GM19351 (cell line): ENCODE data around the gene UTP14A.

ENCODE experiments used
- ATAC-seq: cut with Tn5 transposase; IDR thresholded peaks from one replicate; pipeline ENCODE4 v1.9.1; 2021; ENCODE audit warnings: mild to moderate bottlenecking, moderate library complexity; ENCODE audit not compliant: unreplicated experiment

UTP14A gene

DNA sequence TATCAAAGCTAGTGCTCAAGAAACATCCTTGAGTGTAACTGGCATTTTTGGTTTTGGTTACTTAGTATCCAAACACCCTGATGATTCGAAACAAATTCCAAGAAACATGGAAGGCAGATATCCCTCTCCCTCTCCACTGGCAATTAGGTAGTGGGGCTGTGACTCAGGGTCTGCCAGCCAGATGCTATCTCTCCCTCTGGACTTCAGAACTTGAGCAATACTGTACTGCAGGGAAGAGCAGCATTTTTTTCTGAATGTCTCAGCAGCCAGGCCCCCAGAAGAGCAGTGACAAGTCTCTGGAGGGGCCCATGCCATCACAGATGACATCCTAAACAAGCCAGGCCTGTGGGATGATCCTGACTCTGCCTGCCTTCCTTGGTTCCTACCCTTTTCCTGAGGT lies 39.2 kb downstream of the UTP14A start:
- no peak for ATAC-seq

DNA sequence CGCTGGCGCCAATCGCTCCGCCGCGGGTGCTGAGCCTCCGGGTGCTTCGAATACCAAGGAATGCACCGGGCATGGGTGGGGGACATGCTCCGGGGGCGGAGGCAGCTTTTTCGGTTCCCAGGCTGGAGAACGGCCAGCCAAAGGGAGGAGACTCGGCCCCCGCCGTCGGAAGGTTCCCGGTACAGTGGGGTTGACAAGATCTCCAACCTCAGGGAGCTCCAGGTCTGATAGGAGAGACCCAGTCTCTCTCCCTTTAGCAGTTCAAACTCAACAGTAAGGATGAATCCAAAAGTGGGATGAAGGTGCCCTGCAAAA lies 47.3 kb downstream of the UTP14A start:
- ATAC-seq: no peak

DNA sequence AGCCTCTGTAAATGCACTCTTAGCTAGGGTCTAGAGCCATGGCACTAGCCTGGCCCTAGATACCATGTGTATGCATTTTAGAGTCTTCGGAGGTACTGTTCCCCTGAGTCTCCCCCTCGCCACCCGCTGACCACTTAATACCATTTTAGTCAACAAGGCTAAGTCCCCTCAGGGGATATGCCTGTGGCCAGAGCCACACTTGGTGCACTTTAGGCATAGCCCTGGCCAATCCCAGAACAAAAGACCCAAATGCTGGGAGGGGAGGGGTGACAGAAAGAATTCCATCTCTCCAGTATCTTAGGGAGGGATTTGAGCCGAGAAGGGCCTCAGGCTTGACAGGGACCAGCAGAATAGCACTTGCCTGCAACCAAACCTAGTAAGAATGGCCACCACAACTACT lies 47.9 kb downstream of the UTP14A start:
- ATAC-seq: no peak

DNA sequence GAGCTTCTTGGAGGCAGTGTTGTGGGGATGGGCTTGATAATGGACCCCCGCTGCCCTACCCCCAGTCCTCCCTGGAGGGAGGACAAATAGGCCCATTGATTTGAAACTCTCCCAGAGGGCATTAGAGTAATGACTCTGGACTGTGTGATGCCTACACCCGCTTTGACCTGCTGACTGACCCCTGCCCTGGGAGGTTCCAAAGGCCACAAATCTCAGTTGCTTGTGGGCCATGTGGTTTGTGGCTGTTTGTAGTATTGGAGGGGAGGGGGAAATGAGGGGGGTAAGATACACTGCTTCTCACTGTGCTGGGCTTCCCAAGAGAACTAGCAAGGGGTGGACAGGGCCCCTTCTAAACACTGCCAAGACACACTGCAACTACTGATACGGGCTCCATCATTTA lies 48.8 kb downstream of the UTP14A start:
- ATAC-seq: no peak

DNA sequence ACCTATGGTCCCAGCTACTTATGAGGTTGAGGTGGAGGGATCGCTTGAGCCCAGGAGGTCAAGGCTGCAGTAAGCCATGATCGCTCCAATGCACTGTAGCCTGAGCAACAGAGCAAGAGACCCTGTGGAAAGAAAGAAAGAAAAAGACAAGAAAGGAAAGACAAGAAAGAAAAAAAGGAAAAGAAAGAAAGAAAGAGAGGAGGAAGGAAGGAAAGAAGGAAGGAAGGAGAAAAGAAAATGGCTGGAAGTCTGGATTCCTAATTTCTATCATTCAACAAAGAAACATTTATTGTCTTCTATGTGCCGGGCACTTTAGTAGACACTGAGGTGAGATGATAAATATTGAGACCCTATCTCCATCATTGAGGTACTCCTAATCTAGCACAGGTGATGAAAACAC lies 49.7 kb downstream of the UTP14A start:
- ATAC-seq: no peak

DNA sequence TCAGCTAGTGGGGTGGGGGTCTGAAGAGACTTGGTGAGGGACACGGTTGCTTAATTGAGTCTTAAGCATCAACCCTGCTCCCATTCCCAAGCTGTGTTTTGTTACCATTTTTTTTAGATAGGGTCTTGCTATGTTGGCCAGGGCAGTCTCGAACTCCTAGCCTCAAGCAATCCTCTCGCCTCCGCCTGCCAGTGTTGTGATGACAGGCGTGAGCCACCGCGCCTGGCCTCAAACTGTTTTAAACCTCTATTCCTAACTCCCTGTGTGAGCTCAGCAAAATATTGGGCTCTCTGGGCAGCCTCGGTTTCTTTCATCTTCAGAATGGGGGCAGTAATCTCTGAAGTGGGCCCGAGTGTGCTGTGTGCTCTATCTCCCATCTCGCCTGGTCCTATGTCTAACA lies 50.2 kb downstream of the UTP14A start:
- no peak for ATAC-seq

DNA sequence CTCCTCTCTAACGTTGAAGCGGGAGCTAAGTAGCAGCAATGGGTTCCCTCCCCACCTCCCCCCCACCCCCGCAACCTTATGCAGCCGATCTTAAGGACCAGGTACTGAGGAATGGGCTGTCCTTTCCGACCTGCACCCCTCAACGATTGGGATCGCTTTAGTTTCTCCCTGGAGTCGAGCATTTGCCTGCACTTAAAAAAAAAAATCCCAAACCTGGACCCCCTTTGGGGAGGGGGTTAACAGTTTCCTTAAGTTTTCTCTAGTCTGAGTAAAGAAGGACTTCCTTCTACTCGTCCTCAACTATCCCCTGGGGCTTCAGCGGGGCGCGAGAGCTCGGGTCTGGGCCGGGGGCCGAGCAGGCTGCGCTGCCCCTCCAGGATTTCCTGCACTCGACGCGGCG lies 50.8 kb downstream of the UTP14A start:
- no peak for ATAC-seq

DNA sequence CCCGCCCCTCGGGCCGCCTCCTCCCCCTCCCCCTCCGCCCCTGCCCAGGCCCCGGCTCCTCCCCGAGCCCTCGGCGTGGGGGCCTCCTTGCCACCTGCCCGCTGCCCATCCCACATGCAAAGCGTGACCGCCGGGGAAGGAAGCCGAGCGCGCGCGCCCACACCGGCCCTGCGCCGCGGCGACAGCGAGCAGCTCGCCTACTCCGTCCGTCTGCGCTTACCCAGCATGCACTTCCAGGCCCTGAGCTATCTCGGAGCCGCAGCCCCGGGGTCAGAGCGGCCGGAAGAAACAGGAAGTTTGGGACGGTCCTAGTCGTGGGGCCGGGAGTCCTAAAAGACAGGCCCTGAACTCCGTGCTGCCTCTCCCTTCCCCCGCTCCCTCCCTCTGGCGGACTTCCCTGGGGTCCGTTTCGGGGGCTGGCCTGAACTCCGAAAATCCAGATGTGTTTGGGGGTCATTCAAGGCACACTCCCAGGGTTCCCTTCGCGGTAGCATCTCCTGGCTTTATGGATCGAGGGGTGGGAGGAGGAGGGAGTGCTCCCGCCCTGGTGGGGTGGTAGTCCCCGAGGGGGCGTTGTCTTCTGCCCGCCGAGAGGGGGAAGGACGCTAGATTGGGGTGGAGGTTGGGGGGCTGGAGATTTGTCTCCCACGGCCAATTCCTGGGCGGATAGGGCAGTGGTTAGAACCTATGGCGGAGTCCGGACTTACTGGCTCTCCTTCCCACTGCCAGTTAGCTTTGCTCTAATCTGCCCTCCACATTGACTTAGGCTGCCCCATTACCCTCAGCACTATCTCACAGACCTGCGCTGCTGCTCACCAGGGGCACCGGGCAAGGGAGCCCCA lies 51.5 kb downstream of the UTP14A start:
- peak; percentile 65 for ATAC-seq

DNA sequence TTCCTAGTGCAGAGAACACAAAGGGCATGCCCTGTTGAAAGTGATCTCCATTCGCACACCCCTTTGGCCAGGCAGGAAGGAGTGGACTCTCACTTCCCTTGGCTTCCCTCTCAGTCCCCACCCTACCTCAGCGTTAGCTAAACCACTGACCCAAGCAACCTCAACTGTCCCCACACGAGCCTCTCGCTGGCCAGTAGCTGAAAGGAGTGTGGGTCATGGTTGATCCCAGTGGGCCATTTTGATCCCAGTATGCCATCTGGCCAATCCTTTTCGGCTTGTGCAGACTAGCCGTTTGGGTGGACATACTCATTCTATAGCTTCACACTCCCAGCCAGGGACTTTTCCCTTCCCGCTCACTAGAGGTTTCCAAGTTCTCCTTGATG lies 52.1 kb downstream of the UTP14A start:
- no peak for ATAC-seq

DNA sequence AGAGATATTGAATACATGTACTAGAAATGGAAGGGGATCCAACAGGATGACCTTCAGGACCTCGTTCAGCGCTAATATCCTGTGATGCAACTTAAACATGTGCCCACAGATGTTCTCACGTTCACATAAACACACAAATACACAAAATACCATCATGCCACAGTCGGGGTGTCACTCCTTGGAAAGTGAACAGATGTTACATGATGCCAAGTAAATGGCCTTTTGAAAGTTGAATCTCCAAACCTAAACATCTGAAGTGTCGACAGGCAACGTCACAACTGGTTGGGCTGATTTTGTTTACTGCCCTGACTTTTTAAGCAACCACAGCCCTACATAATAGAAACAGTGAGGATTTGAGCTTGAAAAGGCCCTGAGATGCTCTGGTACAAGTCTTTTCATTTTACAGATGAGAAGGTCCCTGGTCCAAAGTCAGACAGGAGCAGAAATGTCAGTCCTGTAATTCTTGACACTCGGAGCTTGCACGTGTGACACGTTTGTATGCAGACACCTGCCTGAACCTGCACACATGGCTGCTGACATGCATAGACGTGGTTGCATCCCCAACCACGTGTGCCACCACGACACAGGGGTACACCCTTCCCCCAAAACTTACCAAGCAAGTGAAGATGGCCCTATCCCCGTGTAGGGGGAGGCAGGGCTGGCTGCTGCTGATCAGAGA lies 53.0 kb downstream of the UTP14A start:
- no peak for ATAC-seq

DNA sequence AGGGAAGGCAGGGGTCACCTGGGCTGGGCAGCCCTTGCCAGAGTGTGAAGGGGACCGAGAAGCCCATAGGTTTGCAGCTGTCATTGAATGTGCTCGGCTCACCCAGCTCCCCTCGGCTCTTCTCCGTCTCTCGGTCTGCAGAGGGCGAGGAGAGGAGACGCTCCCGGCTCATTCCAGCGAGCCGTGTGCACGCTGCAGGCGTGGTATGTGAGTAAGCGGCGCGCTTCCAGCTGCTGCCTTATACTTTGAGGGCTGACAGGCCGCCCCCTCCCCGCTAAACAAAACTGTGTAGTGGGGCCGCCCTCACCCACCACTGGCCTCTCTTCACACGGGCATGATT lies 53.5 kb downstream of the UTP14A start:
- ATAC-seq: no peak

DNA sequence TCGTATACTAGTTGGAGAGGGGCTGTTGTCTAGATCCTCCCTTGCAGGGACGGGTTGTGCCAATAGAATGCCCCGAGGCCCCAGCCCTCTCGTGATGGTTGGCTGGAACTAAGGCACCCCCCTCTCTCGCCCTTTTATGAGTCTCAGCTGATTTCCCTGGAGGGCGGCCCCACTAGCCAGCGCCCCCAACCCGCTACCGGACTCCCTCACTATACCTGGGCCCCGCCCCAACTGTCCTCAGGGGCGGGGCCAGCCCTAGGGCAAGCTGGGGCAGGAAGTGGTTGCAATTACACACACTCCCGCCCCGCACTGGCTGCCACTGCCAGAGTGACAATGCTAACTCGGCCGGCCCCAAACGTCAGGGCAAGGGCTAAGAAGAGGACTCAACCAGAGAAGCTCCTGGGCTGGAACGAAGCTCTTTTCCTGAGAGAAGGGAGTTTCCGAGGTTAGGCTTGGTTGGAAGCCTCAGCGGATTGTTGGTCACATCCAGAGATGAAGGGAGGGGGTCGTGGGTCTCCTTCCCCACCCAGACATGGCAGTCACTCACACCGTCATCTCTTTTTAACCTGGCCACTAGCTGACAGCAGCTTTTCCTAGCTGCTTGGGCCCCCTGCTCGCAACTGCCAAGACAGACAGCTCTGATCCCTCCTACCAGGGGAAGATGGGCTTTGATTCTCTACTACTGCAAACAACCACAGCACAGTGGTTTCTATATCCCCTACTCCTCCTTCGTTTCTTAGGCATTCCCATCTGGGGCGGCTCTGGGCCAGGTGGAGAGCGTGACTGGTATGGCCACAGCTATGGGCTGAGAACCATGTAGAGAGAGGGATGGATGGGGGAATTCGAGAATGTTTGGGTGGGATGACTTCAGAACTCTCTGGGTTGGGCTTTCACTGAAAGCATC lies 55.5 kb downstream of the UTP14A start:
- ATAC-seq: peak; percentile 87

DNA sequence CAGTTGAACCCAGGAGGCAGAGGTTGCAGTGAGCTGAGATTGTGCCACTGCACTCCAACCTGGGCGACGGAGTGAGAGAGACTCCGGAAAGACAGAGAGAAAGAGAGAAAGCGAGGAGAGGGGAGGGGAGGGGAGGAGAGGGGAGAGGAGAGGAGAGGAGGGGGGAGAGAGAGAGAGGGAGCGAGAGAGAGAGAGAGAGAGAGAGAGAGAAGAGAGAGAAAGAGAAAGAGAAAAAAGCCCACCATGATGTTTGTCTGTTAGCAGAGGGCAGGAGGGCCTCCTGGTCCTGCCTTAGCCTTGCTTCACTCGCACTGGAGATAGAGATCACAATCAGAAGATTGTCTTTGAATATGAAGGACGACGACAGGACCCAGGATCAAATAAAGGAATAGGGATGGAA lies 57.8 kb downstream of the UTP14A start:
- ATAC-seq: no peak

DNA sequence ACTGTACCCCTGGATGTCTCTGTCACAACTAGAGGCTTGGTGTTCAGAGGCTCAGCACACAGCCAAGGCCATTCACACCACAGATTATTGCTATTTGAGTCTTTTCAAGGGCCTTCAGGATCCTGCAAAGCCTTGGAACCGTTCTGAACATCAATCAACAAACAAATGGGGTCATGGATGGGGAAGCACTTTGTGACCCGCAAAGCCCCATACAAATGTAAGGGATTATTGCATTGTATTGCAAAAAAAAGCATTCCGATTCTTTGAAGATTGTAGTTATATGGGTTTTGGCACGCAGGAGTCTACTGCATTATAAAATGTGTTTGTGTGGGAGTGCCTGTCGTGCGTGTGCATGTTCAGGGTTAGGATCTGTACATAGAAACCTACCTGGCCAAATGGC lies 59.2 kb downstream of the UTP14A start:
- ATAC-seq: no peak

DNA sequence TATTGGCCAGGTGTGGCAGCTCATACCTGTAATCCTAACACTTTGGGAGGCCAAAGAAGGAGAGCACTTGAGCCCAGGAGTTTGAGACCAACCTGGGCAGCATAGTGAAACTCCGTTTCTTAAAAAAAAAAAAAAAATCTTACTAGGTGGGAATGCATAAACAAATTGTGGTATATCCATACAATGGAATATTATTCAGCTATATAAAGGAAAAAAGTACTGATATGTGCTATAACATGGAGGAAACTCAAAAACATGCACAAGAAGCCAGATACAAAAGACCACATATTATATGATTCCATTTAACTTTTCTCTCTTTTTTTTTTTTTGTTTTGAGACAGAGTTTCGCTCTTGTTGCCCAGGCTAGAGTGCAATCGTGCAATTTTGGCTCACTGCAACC lies 63.0 kb downstream of the UTP14A start:
- ATAC-seq: no peak

DNA sequence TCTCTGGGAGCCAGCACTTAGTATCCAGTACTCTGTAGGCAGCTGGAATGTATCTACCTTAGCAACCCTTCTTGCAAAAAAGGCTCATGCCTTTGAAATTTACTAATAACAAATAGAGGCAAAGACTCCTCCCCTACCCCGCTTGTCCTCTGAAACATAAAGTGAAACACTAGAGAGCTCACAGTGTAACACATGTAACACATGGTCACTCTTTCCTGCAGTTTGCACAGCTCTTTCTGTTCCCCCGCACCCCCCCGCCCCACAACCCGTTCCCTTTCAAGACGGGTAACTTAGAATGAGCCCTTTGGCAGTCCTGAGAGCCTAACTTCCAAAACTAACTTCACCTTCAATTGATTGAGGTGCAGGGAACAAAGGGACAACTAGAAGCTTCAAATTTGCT lies 70.5 kb downstream of the UTP14A start:
- ATAC-seq: peak; percentile 46
